Nephron (organoid): ENCODE results near the gene TMBIM4.
A peak's percentile ranks its signal among the peaks of the same experiment; 100 is the strongest.

ENCODE experiments used
- H3K27ac Mint-ChIP-seq, 3 experiments: 2 replicates each; pipeline ENCODE4 v1.8.0; 2020; ENCODE audit warnings: mixed read lengths in 3 of 3, mild to moderate bottlenecking in 2 of 3, moderate library complexity in 1 of 3
- H3K27me3 Mint-ChIP-seq: 2 replicates; pipeline ENCODE4 v1.8.0; 2021; ENCODE audit warnings: low read depth, mild to moderate bottlenecking, moderate library complexity, mixed read lengths
- H3K36me3 Mint-ChIP-seq: 2 replicates; pipeline ENCODE4 v1.8.0; 2020; ENCODE audit warnings: low read depth, mixed read lengths
- H3K4me1 Mint-ChIP-seq: 2 replicates; pipeline ENCODE4 v1.8.0; 2020; ENCODE audit warnings: mixed read lengths
- H3K4me3 Mint-ChIP-seq, 3 experiments: 2 replicates each; pipeline ENCODE4 v1.8.0; 2020; ENCODE audit warnings: mild to moderate bottlenecking in 3 of 3, mixed read lengths in 3 of 3, moderate library complexity in 2 of 3
- H3K9me3 Mint-ChIP-seq: 2 replicates; pipeline ENCODE4 v1.8.0; 2020; ENCODE audit warnings: mixed read lengths
- TF ChIP-seq, protein P1 (sequence below), 3 experiments: fragments of 200-600 bp; sonication (generic); IDR thresholded peaks; one replicate each; pipeline ENCODE4 v1.5.0; 2021; ENCODE audit warnings: antibody characterized with exemption in 3 of 3; ENCODE audit not compliant: unreplicated experiment in 3 of 3

Gene TMBIM4

DNA sequence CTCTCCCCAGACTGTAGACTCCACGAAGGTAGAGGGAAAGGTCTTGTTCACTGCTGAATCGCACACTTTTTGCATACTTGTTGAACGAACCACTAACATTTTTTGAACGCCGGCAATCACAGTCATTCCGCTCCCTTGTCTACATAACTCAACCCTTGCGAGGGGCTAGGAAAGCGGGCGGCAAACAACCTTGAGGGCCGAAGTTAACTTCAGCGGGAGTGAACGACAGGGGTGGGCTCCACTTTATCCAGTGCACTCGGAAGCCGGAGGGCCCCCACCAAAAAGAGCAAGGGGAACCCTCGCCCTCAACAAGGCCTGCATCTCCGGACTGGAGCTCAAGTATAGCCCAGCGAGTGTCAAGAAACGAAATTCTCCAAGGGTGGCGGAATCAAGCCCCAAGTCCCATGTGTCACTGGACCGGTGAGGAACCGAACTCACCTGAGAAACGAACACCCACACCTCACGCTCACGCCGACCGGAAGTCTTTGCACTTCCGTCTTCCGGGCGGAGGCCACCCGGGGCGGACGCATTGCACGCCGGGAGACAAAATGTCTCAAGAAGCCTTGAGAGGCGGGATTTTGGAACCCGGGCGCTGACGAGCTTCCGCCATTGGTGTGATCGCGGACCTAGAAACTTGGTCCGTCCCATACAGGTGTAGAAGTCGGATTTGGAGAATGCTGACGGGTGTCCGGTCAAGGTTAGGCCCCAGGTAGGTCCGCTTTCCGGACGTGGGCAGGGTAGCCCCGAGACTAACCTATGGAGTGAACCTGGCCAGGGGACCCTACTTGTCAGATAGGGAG lies 39.3 kb downstream of the TMBIM4 start, which contains the start of gene LLPH:
Gene LLPH (minus strand): TSS at position 484 of the 800 bp plus-strand sequence. CDS start 1,644 bp downstream, outside the sequence.
- peak within 1 kb of the TSS; percentile 67 to 93 (median 88) for H3K27ac Mint-ChIP-seq
- peak within 1 kb of the TSS; percentile 93 to 97 (median 95) for H3K4me3 Mint-ChIP-seq
- H3K36me3 Mint-ChIP-seq: peaks cover 58% of the 10 kb centered on the region
- TF ChIP-seq, protein P1, sequence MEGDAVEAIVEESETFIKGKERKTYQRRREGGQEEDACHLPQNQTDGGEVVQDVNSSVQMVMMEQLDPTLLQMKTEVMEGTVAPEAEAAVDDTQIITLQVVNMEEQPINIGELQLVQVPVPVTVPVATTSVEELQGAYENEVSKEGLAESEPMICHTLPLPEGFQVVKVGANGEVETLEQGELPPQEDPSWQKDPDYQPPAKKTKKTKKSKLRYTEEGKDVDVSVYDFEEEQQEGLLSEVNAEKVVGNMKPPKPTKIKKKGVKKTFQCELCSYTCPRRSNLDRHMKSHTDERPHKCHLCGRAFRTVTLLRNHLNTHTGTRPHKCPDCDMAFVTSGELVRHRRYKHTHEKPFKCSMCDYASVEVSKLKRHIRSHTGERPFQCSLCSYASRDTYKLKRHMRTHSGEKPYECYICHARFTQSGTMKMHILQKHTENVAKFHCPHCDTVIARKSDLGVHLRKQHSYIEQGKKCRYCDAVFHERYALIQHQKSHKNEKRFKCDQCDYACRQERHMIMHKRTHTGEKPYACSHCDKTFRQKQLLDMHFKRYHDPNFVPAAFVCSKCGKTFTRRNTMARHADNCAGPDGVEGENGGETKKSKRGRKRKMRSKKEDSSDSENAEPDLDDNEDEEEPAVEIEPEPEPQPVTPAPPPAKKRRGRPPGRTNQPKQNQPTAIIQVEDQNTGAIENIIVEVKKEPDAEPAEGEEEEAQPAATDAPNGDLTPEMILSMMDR (IDR thresholded peaks at IDR 0.05; ENCODE audit: unreplicated experiment in 3 of 3): no peak
- peaks cover 34% of the 10 kb centered on the region for H3K4me1 Mint-ChIP-seq
- H3K27me3 Mint-ChIP-seq: no peaks in the 10 kb centered on the region
- no peaks in the 10 kb centered on the region for H3K9me3 Mint-ChIP-seq

DNA sequence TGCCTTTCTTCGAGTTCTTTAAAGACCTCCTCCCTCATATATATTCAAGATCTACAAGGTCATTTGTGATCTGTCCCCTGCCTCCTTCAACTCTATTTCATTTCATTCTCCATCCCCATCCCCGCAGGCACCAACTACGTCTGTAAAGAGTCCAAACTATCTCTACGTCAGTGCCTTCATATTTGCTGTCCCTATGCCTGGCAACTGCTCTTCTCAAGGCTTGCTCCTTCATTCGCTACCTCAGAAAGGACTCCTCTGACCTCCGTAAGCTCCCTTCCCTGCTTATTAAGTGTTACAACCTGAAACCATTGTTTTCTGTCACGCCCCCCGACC lies 39.9 kb downstream of the TMBIM4 start:
- H3K27me3 Mint-ChIP-seq: no peaks in the 10 kb centered on the region
- H3K36me3 Mint-ChIP-seq: peaks cover 64% of the 10 kb centered on the region
- peak overlapping the region; percentile 93 to 97 (median 95) for H3K4me3 Mint-ChIP-seq
- peak overlapping the region; percentile 67 to 93 (median 88) for H3K27ac Mint-ChIP-seq
- TF ChIP-seq, protein P1 (IDR thresholded peaks at IDR 0.05; ENCODE audit: unreplicated experiment in 3 of 3): no peak
- H3K4me1 Mint-ChIP-seq: peaks cover 34% of the 10 kb centered on the region
- H3K9me3 Mint-ChIP-seq: no peaks in the 10 kb centered on the region

DNA sequence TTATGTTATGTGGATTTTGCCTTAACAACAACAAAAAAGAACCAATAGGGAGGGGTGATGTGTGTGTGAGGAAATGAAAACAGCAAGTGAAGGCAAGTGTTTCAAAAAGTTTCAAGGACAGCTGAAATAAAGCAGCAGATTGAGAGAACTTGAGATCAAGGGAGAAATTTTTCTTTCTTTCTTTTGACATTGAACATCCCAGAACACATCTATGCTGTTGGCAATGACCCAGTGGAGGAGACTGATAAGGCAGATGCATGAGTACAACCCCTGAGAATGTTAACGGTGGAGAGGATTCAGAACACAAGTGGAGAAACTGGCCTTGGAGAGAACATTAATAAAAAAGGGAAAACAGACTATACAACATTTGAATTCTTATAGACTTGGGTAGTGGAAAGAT lies 42.1 kb downstream of the TMBIM4 start:
- H3K4me3 Mint-ChIP-seq: peak overlapping the region; percentile 23 to 72 (median 62)
- no peak overlapping the region for H3K27ac Mint-ChIP-seq
- no peaks in the 10 kb centered on the region for H3K9me3 Mint-ChIP-seq
- peaks cover 70% of the 10 kb centered on the region for H3K36me3 Mint-ChIP-seq
- no peaks in the 10 kb centered on the region for H3K27me3 Mint-ChIP-seq
- TF ChIP-seq, protein P1 (IDR thresholded peaks at IDR 0.05; ENCODE audit: unreplicated experiment in 3 of 3): no peak
- peaks cover 34% of the 10 kb centered on the region for H3K4me1 Mint-ChIP-seq

DNA sequence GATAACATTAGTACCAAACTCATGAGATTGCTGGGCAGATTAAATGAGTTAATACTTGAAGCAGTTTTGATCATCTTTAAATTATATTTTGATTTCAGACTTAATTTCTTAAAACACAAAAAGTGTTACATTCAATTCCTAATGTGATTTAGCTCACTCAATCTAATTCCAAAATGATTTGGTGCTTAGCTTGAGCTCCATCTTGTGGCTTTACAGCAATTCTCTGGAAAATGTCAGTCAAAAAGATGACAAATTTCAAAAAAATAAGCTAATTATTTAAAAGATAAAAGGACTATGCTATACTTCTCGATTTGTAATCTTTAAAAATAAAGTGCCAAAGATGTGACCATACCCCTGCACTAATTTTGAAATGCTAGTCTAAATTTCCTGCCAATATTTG lies 49.3 kb downstream of the TMBIM4 start:
- H3K4me1 Mint-ChIP-seq: peaks cover 3% of the 10 kb centered on the region
- no peak overlapping the region for H3K27ac Mint-ChIP-seq
- no peak overlapping the region for H3K4me3 Mint-ChIP-seq
- TF ChIP-seq, protein P1 (IDR thresholded peaks at IDR 0.05; ENCODE audit: unreplicated experiment in 3 of 3): peak in 1 of 3 experiments; percentile 32
- H3K9me3 Mint-ChIP-seq: no peaks in the 10 kb centered on the region
- H3K36me3 Mint-ChIP-seq: peaks cover 32% of the 10 kb centered on the region
- H3K27me3 Mint-ChIP-seq: no peaks in the 10 kb centered on the region

DNA sequence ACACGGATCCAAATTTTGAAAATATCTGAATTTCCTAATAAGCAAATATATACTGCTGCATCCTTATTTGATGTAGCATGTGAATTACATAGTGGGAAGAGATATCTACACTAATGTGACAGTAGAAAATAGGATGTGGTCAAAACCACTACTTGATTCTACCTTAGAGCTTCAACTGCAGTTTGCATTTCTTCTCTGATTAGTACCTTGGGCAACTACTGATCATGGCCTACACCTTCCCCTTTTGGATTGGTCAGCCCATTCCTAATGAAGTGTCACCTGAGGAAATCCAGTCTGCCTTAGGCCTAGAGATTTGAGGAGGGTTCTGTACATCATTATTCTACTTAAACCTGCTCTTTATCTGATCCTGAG lies 49.9 kb downstream of the TMBIM4 start:
- H3K4me3 Mint-ChIP-seq: no peak overlapping the region
- H3K9me3 Mint-ChIP-seq: no peaks in the 10 kb centered on the region
- peaks cover 8% of the 10 kb centered on the region for H3K4me1 Mint-ChIP-seq
- peaks cover 26% of the 10 kb centered on the region for H3K36me3 Mint-ChIP-seq
- TF ChIP-seq, protein P1 (IDR thresholded peaks at IDR 0.05; ENCODE audit: unreplicated experiment in 3 of 3): no peak
- no peaks in the 10 kb centered on the region for H3K27me3 Mint-ChIP-seq
- H3K27ac Mint-ChIP-seq: no peak overlapping the region
